Measurements from ENCODE around the gene LEF1.

GRCh38 chr4:108116423-108117168, 52.1 kb downstream of the LEF1 start:
- TF ChIP-seq POLR2A (IDR thresholded peaks at IDR 0.05): no peak
- TF ChIP-seq CTCF (IDR thresholded peaks at IDR 0.05): no peak
